ACC112 (cell line): ENCODE measurements around the gene GOLGA7B.

Experiments used
- H2AFZ ChIP-seq: fragments of 200-600 bp; sonication (generic); one replicate; pipeline ENCODE4 v1.6.0; 2017; ENCODE audit warnings: antibody characterized with exemption, low read length; ENCODE audit not compliant: unreplicated experiment
- H3K27ac ChIP-seq: fragments of 200-600 bp; sonication (generic); 2 replicates; pipeline ENCODE4 v1.5.1; 2014; ENCODE audit warnings: low read depth, mild to moderate bottlenecking, antibody characterized with exemption, low read length, moderate library complexity
- H3K27me3 ChIP-seq: fragments of 200-600 bp; sonication (generic); 2 replicates; pipeline ENCODE4 v1.6.1; 2014; ENCODE audit warnings: mild to moderate bottlenecking, antibody characterized with exemption, low read length, moderate library complexity, mixed read lengths; ENCODE audit not compliant: insufficient read depth
- H3K36me3 ChIP-seq: fragments of 200-600 bp; sonication (generic); 2 replicates; pipeline ENCODE4 v1.6.1; 2016; ENCODE audit warnings: mild to moderate bottlenecking, antibody characterized with exemption, low read length, moderate library complexity, mixed read lengths; ENCODE audit not compliant: insufficient read depth
- H3K4me1 ChIP-seq: fragments of 200-600 bp; sonication (generic); one replicate; pipeline ENCODE4 v1.6.1; 2016; ENCODE audit warnings: low read length, mixed read lengths; ENCODE audit not compliant: insufficient read depth, unreplicated experiment, control insufficient read depth
- H3K4me3 ChIP-seq: fragments of 200-600 bp; sonication (generic); 2 replicates; pipeline ENCODE4 v1.5.1; 2014; ENCODE audit warnings: mild to moderate bottlenecking, low read depth, low read length
- H3K79me2 ChIP-seq: fragments of 200-600 bp; sonication (generic); one replicate; pipeline ENCODE4 v1.6.0; 2016; ENCODE audit warnings: low read length; ENCODE audit not compliant: control insufficient read depth, unreplicated experiment, insufficient read depth

GOLGA7B gene

DNA sequence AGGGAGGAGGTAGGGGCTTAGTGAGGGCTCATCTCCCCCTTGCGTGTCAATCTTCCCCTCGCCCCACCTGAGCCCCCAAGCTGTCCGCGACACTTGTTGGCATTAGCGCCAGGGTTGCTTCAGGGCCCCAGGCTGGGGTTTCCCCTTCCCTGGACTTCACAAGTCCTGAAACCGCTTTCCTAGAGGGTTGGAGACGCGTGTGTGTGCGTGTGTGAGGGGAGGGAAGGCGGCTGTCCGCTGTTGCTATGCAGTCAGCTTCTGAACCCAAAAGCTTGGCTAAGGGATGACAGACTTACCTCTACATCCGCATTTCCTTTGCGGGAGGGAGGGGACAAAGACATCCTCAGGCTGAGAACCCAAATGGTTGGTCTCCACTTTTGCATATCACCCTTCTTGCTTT lies 803 bp downstream of the GOLGA7B start:
- H3K27ac ChIP-seq: no peak overlapping the region
- no peaks in the 10 kb centered on the region for H3K79me2 ChIP-seq
- H3K36me3 ChIP-seq: no peaks in the 10 kb centered on the region
- H3K4me1 ChIP-seq: no peaks in the 10 kb centered on the region
- peaks cover 69% of the 10 kb centered on the region for H3K27me3 ChIP-seq
- H3K4me3 ChIP-seq: no peak overlapping the region
- no peak overlapping the region for H2AFZ ChIP-seq

DNA sequence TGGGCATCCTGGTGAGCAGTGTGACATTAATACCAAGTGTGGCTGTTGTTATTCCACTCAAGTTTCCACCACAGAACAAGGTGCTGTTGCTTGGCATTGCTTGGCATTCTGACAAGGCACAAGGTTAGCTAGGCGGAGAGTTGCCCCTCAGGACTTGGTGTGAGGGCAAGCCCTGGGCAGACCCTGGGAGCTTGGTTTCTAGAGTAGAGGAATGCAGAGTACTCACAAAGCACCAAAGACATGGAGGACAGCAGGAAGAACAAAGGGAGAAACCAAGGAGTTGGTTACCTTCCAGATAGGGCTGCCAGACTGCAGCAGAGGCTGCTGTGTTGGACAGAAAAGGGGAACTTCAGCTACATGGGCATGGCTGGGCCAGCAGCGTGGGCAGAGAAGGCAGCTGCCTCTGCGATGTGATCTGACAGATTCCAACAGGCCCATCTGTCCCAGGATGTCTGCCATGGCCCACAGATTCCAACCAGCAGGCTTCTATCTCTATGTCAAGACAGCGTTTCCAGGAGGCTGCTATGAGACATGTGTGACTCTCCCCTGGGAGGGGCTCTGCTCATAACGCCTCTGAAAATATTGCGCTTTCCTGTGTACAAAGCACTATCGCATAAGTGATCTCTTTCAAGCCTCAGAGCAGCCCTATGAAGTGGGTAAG lies 1.8 kb downstream of the GOLGA7B start:
- no peak overlapping the region for H3K4me3 ChIP-seq
- H3K4me1 ChIP-seq: no peaks in the 10 kb centered on the region
- H3K79me2 ChIP-seq: no peaks in the 10 kb centered on the region
- H3K27ac ChIP-seq: no peak overlapping the region
- H3K36me3 ChIP-seq: no peaks in the 10 kb centered on the region
- peaks cover 74% of the 10 kb centered on the region for H3K27me3 ChIP-seq
- H2AFZ ChIP-seq: no peak overlapping the region

DNA sequence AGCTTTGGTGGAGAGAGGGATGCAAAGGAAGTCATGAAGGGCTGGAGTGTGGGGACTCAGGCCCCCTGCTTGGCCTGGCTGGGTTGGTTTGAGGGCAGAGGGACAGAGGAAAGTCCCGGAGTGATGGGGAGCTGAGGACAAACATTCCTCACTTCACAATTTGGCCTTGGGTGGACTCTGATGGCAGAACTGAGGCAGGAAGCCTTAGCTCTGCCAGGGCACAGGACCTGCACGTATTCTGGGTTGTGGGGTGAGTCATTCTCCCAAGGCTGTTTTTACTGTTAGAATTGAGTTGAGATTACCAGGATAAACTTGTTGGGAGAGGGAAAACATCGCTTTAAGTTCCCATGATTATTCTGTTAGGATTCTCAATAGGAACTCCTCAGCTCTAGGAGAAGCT lies 2.6 kb downstream of the GOLGA7B start:
- Histone ChIP-seq H3K79me2 (no peaks in the 10 kb centered on the region), H2AFZ (no peak overlapping the region), H3K4me1 (no peaks in the 10 kb centered on the region), H3K27me3 (peaks cover 72% of the 10 kb centered on the region), H3K36me3 (no peaks in the 10 kb centered on the region), H3K4me3 (no peak overlapping the region), H3K27ac (no peak overlapping the region)

DNA sequence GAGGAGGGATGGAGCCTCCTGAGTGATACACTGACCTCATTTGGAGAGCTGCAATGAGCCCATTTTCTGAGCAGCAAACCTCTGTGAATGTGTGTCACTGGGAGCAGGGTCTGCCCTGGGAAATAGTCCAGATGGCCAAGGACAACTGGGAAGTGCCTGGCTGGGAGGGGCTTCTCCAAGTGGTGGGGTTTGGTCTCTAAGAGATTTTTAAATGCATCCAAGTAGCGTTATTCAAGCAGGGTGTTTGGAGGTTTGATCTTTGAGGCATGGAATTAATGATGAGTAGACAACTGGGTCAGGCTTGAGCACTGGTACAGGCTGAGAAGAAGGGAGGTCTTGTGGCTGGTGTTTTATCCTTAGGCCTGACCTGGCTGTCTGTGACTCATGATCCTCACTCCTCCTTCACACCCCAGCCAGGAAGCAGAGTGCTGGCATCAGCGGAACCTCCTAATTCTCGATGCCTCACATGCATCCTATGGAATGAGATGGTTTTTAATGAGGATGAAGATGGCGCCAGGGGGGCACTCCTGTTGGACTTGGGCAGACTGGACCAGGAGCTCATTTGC lies 3.3 kb downstream of the GOLGA7B start:
- no peaks in the 10 kb centered on the region for H3K79me2 ChIP-seq
- no peaks in the 10 kb centered on the region for H3K4me1 ChIP-seq
- H3K27me3 ChIP-seq: peaks cover 71% of the 10 kb centered on the region
- no peak overlapping the region for H2AFZ ChIP-seq
- H3K27ac ChIP-seq: no peak overlapping the region
- H3K4me3 ChIP-seq: no peak overlapping the region
- H3K36me3 ChIP-seq: no peaks in the 10 kb centered on the region

DNA sequence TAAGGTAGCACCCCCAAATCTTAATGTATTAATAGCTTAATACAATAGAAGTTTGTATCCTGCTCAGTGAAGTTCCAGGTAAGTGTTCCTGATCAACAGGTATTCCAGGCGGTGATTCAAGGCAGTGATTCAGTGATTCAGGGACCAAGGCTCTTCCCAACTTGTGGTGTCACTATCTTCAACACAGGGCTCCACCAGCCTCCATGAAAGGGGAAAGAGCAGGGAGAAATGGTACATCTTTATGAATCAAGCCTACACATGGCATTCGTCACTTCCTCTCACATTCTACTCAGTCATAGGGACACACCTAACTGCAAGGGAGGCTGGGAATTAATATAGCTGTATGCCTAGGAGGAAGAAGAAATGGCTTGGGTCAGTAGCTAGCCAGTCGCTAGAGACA lies 5.1 kb downstream of the GOLGA7B start:
- H3K27me3 ChIP-seq: peaks cover 66% of the 10 kb centered on the region
- H3K4me1 ChIP-seq: peaks cover 7% of the 10 kb centered on the region
- H3K4me3 ChIP-seq: no peak overlapping the region
- no peak overlapping the region for H3K27ac ChIP-seq
- no peaks in the 10 kb centered on the region for H3K79me2 ChIP-seq
- no peak overlapping the region for H2AFZ ChIP-seq
- H3K36me3 ChIP-seq: no peaks in the 10 kb centered on the region

DNA sequence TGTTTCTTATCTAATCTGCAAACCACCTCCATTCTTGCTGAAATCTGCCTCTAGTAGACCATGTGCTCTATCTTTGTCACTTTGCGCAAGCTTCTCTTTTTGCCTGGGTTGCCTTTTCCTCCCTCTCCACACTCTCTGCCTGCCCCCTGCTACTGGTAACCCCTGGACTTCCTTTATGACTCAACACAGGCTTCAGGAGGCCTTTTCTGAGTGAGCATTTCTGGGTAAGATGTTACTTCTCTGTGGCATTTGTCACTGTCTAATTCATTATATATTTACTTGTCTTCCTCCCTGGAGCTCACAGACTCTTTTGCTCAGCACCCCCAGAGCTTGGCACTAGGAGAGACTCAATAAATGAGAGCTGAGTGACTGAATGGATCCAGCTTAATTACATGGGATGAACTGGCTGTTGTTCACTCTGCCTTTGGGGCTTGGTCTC lies 8.4 kb downstream of the GOLGA7B start:
- Histone ChIP-seq H3K27ac (no peak overlapping the region), H3K27me3 (peaks cover 43% of the 10 kb centered on the region), H3K36me3 (no peaks in the 10 kb centered on the region), H3K4me3 (no peak overlapping the region), H3K4me1 (peaks cover 11% of the 10 kb centered on the region), H2AFZ (no peak overlapping the region), H3K79me2 (no peaks in the 10 kb centered on the region)

DNA sequence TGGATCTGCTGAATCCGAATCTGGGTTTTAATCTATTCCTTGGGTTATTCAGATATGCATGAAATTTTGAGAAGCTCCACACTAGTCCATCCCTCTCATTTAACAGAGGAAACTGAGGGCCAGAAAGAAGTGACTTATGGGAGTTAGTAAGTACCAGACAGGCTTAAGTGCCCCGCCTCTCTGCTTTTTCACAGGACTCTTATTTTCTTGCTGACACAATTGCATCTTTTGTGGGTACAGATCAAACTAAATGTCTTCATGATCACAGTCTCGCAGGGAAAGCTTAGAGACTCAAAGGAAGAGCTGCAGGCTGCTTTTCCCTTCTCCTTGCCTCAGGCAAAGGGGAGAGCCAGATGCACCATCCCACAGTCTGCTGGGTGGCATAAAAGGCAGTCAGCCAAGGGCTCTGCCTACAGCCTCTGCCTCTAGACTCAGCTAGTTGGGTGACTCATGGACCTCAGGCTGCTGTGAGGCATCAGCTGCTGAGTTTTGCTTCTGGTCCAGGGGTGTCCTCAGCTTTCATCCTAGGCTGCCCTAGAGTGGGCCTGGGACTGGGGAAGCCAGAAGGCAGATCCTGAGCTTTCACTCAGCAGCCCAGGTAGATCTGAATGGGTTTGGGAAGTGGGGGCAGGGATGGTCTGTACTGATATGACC lies 11.6 kb downstream of the GOLGA7B start:
- peaks cover 11% of the 10 kb centered on the region for H3K4me1 ChIP-seq
- H2AFZ ChIP-seq: no peak overlapping the region
- H3K4me3 ChIP-seq: no peak overlapping the region
- no peaks in the 10 kb centered on the region for H3K36me3 ChIP-seq
- no peak overlapping the region for H3K27ac ChIP-seq
- H3K27me3 ChIP-seq: peaks cover 13% of the 10 kb centered on the region
- no peaks in the 10 kb centered on the region for H3K79me2 ChIP-seq

DNA sequence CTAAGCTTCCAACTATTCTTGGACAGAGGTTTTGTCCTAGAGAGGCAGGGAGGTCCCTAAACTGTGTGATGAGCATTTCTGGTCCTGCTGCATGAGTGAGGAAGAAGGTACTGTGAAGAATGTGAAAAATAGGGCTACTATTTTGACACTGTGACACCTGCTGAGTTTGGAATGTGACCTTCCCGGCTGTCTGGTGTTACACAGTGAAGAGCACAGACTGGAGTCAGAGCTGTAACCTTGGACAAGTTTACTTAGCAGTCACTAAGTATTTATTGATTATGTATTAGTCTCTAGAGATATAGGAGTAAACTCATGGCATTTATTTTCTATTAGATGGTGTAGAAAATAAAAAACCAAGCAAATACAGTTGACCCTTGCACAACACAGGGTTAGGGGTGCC lies 12.3 kb downstream of the GOLGA7B start:
- no peak overlapping the region for H3K27ac ChIP-seq
- no peaks in the 10 kb centered on the region for H3K36me3 ChIP-seq
- H2AFZ ChIP-seq: no peak overlapping the region
- no peak overlapping the region for H3K4me3 ChIP-seq
- H3K79me2 ChIP-seq: no peaks in the 10 kb centered on the region
- H3K4me1 ChIP-seq: peaks cover 11% of the 10 kb centered on the region
- peaks cover 6% of the 10 kb centered on the region for H3K27me3 ChIP-seq

DNA sequence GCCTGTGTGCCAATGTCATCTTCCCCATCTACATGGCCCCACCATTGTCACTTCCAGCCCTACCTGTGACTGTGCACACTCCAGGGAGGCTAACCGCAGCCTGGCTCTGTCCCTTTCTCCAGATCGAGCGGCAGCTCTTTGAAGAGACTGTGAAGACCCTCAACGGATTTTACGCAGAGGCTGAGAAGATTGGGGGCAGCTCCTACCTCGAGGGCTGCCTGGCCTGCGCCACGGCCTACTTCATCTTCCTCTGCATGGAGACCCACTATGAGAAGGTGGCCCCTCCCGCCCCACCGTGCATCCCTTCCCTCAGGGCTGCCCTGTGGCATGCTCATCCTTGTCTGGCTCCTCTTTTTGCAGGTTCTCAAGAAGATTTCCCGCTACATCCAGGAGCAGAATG lies 14.2 kb downstream of the GOLGA7B start:
- Histone ChIP-seq H3K27ac (no peak overlapping the region), H2AFZ (no peak overlapping the region), H3K79me2 (no peaks in the 10 kb centered on the region), H3K4me1 (peaks cover 4% of the 10 kb centered on the region), H3K4me3 (no peak overlapping the region), H3K36me3 (no peaks in the 10 kb centered on the region), H3K27me3 (peaks cover 6% of the 10 kb centered on the region)

DNA sequence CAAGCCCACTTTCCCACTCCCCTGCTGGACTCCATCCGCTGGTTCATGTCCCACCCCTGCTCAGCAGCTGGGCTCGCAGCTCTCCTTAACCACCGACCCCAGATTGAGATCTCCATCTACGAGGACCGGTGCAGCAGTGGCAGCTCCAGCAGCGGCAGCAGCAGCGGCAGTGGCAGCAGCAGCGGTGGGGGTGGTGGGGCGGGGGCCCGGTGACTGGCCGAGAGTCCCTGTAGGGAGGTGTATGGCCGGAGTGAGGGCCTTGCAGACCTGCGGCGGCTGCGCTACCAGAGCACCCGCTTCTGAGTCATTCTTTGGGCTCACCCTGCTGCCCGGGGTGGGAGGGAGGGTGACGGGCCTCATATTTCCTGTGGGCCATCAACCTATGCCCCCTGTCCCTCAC lies 15.8 kb downstream of the GOLGA7B start:
- H3K36me3 ChIP-seq: no peaks in the 10 kb centered on the region
- peaks cover 7% of the 10 kb centered on the region for H3K27me3 ChIP-seq
- no peak overlapping the region for H3K27ac ChIP-seq
- H3K4me1 ChIP-seq: peaks cover 4% of the 10 kb centered on the region
- no peaks in the 10 kb centered on the region for H3K79me2 ChIP-seq
- H2AFZ ChIP-seq: no peak overlapping the region
- H3K4me3 ChIP-seq: no peak overlapping the region
